ENCODE data around the gene HOXA10. TPM values are rescaled to one million over a fixed set of nuclear protein-coding genes. Genes with fewer than 3 reads are reported as not detected.

The HOXA10 gene
- total RNA-seq, 1 experiment from 2014 or later = not detected

GRCh38 chr7:27198138-27198841, 24.2 kb upstream of the HOXA10 start:
- WGBS (ENCODE audit: extremely low coverage, insufficient read length, low lambda C conversion rate) = no CpG with 5 or more reads among the region's 29 CpGs
- peaks cover 95% of the 10 kb centered on the region for H3K27me3 Mint-ChIP-seq (ENCODE audit: low read depth)

More at GRCh38 chr7:27198138-27198841, 24.2 kb upstream of the HOXA10 start:
- H3K4me1 ChIP-seq (ENCODE audit: insufficient read depth, low read length) = no peaks in the 10 kb centered on the region
- Mint-ChIP-seq H3K9me3 (peaks cover 4 to 14% of the 10 kb centered on the region in 2 experiments; a peak in 3 of 5 replicates), H3K27ac (no peak overlapping the region), H3K4me3 (no peak overlapping the region), H3K4me1 (peaks cover 2 to 16% of the 10 kb centered on the region in 2 experiments; a peak in 3 of 4 replicates), H3K36me3 (ENCODE audit: insufficient read depth in 1 of 3, low read depth in 3 of 3) (no peaks in the 10 kb centered on the region; a peak in 2 of 7 replicates)
- peaks cover 85% of the 10 kb centered on the region for H3K27me3 ChIP-seq (ENCODE audit: insufficient read depth, low read length)
- no peak overlapping the region for H3K14ac ChIP-seq (ENCODE audit: insufficient read depth, low read length)
- H4K5ac ChIP-seq (ENCODE audit: insufficient read length, low read depth, low read length) = no peak overlapping the region
- H2BK5ac ChIP-seq (ENCODE audit: insufficient read length, low read length) = no peak overlapping the region
- no peak overlapping the region for H3K4me2 ChIP-seq (ENCODE audit: insufficient read depth, insufficient read length, low read length)
- no peak overlapping the region for H2AK5ac ChIP-seq (ENCODE audit: insufficient read length, low read length)
- no peak overlapping the region for H3K9ac ChIP-seq (ENCODE audit: extremely low read depth, insufficient read length, low read length)
- DNase-seq = peak; percentile 35
- no peak overlapping the region for H3K4ac ChIP-seq (ENCODE audit: low read depth, low read length)
- no peaks in the 10 kb centered on the region for H3K23me2 ChIP-seq (ENCODE audit: insufficient read length, low read depth, low read length, poor library complexity, severe bottlenecking)
- H3K9me3 ChIP-seq (ENCODE audit: control insufficient read depth, low read depth, low read length) = no peaks in the 10 kb centered on the region
- no peaks in the 10 kb centered on the region for H3K79me1 ChIP-seq (ENCODE audit: insufficient read depth, low read depth, low read length, poor library complexity, severe bottlenecking)
- no peak overlapping the region for H4K91ac ChIP-seq (ENCODE audit: insufficient read length, low read depth, low read length)
- no peak overlapping the region for H3K18ac ChIP-seq (ENCODE audit: insufficient read length, low read depth, low read length)
- no peaks in the 10 kb centered on the region for H3K79me2 ChIP-seq (ENCODE audit: insufficient read depth, low read length)
- no peak overlapping the region for H3K23ac ChIP-seq (ENCODE audit: insufficient read length, low read depth, low read length)
- H2BK15ac ChIP-seq (ENCODE audit: low read depth, low read length) = no peak overlapping the region
- H3K56ac ChIP-seq (ENCODE audit: insufficient read length, low read depth, low read length) = no peak overlapping the region
- H3T11ph ChIP-seq (ENCODE audit: low read length) = no peak overlapping the region
- no peak overlapping the region for H3K27ac ChIP-seq (ENCODE audit: insufficient read length, low read depth, low read length)
- no peak overlapping the region for H2BK120ac ChIP-seq (ENCODE audit: low read depth, low read length, poor library complexity, severe bottlenecking)
- no peak overlapping the region for H4K8ac ChIP-seq (replicated peaks; ENCODE audit: insufficient read length, low read depth, low read length)
- no peak overlapping the region for H2AFZ ChIP-seq (ENCODE audit: low read length)
- no peak overlapping the region for H2BK20ac ChIP-seq (ENCODE audit: low read depth, low read length, poor library complexity, severe bottlenecking)
- TF ChIP-seq CTCF (conservative IDR thresholded peaks at IDR 0.05) = no peak
- no peak overlapping the region for H2BK12ac ChIP-seq (ENCODE audit: insufficient read length, low read depth, low read length)
- no peaks in the 10 kb centered on the region for H4K20me1 ChIP-seq (ENCODE audit: control insufficient read depth, insufficient read depth, insufficient read length)
